BE2C (cell line): ENCODE results near the gene TUBB2B.
A peak's percentile ranks its signal among the peaks of the same experiment; 100 is the strongest.
"Not testable (repeated sequence)": the region's sequence is repeated elsewhere in the genome, so short reads cannot be mapped to it uniquely, and the experiment has no call there.

Experiments
- DNase-seq: peaks from one replicate; pipeline ENCODE4 v3.0.0-alpha.2; 2020
- H3K27me3 ChIP-seq: fragments of 250-450 bp; sonication (Bioruptor Pico); 2 replicates; pipeline ENCODE4 v1.5.1; 2020; ENCODE audit warnings: mild to moderate bottlenecking
- H3K36me3 ChIP-seq: fragments of 250-450 bp; sonication (Bioruptor Pico); 2 replicates; pipeline ENCODE4 v1.5.1; 2020; ENCODE audit warnings: mild to moderate bottlenecking
- H3K4me1 ChIP-seq: fragments of 250-450 bp; sonication (Bioruptor Pico); 2 replicates; pipeline ENCODE4 v1.5.1; 2020
- H3K4me3 ChIP-seq: 2 replicates; pipeline ENCODE4 v1.5.1; 2011; ENCODE audit warnings: low read depth, low read length
- H3K9me3 ChIP-seq: fragments of 250-450 bp; sonication (Bioruptor Pico); 2 replicates; pipeline ENCODE4 v1.5.1; 2020
- TF ChIP-seq, protein P1 (sequence below): IDR thresholded peaks from 2 replicates; pipeline ENCODE4 v1.5.1; 2012; ENCODE audit warnings: mild to moderate bottlenecking, low read depth, low read length

The TUBB2B gene

DNA sequence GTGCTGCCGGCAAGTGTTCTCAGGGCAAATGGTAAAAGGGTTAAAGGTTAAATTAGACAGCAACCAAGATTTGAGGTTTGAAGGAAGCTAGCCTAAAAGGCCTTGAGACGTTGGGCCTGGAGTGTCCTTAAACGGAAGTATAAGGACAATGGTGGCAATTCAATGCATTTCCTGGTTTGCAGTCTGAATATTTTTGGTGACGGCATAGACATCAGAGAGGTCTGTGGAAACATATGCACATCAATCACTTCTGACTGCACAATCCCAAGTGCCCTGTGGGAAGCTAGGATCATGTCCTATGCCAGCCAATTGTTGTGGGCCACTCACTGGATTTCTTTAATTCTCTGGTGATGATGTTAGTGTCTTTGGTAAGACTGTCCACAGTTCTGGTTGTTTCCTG lies 44.4 kb downstream of the TUBB2B start:
- no peaks in the 10 kb centered on the region for H3K27me3 ChIP-seq
- TF ChIP-seq, protein P1, sequence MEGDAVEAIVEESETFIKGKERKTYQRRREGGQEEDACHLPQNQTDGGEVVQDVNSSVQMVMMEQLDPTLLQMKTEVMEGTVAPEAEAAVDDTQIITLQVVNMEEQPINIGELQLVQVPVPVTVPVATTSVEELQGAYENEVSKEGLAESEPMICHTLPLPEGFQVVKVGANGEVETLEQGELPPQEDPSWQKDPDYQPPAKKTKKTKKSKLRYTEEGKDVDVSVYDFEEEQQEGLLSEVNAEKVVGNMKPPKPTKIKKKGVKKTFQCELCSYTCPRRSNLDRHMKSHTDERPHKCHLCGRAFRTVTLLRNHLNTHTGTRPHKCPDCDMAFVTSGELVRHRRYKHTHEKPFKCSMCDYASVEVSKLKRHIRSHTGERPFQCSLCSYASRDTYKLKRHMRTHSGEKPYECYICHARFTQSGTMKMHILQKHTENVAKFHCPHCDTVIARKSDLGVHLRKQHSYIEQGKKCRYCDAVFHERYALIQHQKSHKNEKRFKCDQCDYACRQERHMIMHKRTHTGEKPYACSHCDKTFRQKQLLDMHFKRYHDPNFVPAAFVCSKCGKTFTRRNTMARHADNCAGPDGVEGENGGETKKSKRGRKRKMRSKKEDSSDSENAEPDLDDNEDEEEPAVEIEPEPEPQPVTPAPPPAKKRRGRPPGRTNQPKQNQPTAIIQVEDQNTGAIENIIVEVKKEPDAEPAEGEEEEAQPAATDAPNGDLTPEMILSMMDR, result no peak
- H3K4me3 ChIP-seq, result no peak overlapping the region
- no peak for DNase-seq
- H3K9me3 ChIP-seq, result no peaks in the 10 kb centered on the region
- no peaks in the 10 kb centered on the region; the same call in 1 of the 2 replicates for H3K36me3 ChIP-seq
- peaks cover 3% of the 10 kb centered on the region for H3K4me1 ChIP-seq

DNA sequence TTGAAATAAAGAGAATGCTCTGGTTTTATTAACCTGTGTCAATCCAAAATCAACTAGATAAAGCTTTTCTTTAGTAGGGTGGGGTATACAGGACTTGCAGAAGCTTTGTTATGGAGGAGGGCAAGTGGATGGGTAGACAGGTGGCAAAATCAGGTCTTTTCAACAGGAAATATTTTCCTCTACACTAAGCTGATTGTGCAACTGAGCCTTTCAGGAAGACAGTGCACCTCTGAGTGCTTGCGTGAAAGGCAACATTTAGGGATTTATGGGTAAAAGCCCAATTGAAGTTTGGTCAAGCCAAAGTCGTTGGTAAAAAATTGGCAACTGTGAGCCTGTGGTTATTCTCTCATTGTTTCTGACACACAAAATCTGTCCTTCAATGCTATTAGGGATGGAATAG lies 46.3 kb downstream of the TUBB2B start:
- Histone ChIP-seq H3K4me1 (peaks cover 7% of the 10 kb centered on the region), H3K27me3 (no peaks in the 10 kb centered on the region), H3K36me3 (no peaks in the 10 kb centered on the region; the same call in 1 of the 2 replicates), H3K4me3 (no peak overlapping the region), H3K9me3 (no peaks in the 10 kb centered on the region)
- DNase-seq, result no peak
- TF ChIP-seq, protein P1, result no peak

DNA sequence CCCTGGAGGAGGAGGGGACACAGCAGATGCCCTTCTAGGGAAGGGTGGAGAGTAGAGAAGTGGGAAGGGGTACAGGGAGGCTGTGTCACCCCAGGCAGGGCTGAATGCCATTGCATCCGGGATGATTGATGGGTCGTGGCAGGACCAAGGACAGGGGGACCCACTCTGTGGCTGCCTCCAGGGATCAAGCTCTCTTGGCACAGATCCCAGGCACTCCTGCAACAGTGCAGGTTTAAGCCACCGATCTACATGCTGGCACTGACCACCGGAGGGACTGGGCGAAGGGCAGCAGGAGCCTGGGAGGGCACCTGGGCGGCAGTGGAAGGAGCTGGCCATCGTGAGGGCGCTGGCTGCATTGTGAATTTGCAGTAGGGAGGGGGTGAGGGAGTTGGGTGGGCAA lies 47.5 kb downstream of the TUBB2B start:
- H3K27me3 ChIP-seq, DNase-seq, H3K4me3 ChIP-seq, H3K36me3 ChIP-seq, H3K9me3 ChIP-seq, H3K4me1 ChIP-seq: not testable (repeated sequence)

DNA sequence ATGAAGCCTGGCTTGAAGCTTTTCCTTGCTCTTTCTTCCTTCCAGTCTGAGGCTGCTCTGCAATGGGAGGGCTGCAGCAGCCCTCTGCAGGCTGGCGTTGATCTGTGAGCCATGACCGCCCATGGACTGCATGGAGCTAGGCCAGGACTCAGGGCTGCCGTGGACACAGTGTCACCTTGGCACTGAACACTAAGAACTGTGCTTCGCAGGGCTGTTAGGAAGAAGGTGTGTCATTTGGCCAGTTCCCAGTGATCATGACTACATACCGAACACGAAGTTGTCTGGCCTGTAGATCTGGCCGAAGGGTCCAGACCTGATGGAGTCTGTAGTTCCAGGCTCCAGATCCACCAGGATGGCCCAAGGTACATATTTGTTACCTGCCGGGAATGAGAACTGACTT lies 48.8 kb downstream of the TUBB2B start:
- H3K4me3 ChIP-seq, H3K9me3 ChIP-seq, DNase-seq: not testable (repeated sequence)

DNA sequence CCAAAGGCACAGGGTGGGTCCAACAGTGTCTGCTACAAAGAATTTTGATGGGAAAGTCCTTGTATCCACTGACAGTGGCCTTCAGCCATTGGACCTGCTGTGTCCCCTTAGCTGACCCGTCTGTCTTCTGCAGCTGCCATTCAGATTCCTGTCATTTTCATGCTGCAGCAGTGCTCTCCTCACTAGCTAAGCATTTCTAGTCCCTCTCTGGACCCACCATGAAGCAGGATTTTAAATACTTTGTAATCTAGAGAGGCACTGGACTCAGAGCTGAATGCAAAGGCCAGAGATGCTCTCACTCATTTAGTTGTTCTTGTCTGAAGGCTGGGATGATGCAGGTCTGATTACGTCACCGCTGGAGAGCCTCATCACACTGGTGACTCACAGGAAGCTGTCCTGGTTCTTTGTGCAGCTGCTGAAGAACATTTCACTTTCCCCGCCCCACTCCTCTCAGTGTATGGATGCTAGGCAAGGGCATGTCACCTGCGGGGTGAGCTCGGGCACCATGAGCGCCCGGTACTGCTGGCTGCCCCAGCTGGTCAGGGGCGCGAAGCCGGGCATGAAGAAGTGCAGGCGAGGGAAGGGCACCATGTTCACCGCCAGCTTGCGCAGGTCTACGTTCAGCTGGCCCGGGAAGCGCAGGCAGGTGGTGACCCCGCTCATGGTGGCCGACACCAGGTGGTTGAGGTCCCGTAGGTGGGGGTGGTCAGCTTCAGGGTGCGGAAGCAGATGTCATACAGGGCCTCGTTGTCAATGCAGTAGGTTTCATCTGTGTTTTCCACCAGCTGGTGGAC lies 50.7 kb downstream of the TUBB2B start:
- no peaks in the 10 kb centered on the region for H3K27me3 ChIP-seq
- H3K36me3 ChIP-seq, result no peaks in the 10 kb centered on the region
- H3K9me3 ChIP-seq, result no peaks in the 10 kb centered on the region
- no peak overlapping the region for H3K4me3 ChIP-seq
- peaks cover 7% of the 10 kb centered on the region for H3K4me1 ChIP-seq
- DNase-seq, result peak; percentile 62
- TF ChIP-seq, protein P1, result no peak

More for the DNA sequence above, 48.8 kb downstream of the TUBB2B start:
- H3K27me3 ChIP-seq, H3K36me3 ChIP-seq, H3K4me1 ChIP-seq: not testable (repeated sequence)

DNA sequence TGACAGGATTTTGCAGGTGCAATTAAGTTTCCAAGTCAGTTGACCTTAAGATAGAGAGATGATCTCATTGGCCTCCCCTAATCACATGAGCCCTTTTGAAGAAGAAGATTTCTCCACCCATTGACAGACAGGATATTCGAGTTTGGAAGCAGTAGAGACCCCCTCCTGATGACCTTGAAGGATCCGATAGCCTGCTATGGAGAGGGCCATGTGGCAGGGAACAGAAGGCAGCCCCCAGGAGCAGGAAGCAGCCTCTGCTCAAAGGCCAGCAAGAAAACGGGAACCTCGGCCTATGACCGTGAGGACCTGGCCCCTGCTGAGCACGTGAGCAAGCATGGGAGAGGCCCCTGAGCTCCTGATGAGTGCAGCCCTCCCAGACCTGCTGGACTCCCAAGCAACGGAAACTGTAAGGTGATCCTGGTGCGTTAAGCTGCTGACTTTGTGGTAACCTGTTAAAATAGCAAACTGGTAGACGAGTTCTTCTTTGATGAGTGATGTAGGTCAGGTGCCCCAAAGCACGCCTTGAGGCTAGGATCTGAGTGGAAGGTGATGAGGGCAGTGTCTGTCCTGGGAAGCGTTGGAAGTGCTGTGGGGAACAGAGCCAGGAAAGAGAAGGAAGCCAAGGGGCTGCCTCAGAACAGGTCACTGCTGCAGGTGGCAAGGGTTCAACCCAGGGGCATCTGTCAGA lies 51.6 kb downstream of the TUBB2B start:
- H3K27me3 ChIP-seq, result no peaks in the 10 kb centered on the region
- H3K4me1 ChIP-seq, result peaks cover 7% of the 10 kb centered on the region
- H3K36me3 ChIP-seq, result no peaks in the 10 kb centered on the region
- DNase-seq, result no peak
- peaks cover 2% of the 10 kb centered on the region; the same call in 1 of the 2 replicates for H3K9me3 ChIP-seq
- TF ChIP-seq, protein P1, result no peak
- H3K4me3 ChIP-seq, result no peak overlapping the region
